ENCODE data around the gene UBA6. TPM values are rescaled to one million over a fixed set of nuclear protein-coding genes. Genes with fewer than 3 reads are reported as not detected.

The UBA6 gene
- polyA plus RNA-seq, 2 of the 4 experiments (the other 2 are of a cell fraction) = 33.9 to 84.6 TPM

- no peak overlapping the region for H3K27ac ChIP-seq
- ChIA-PET CTCF (no interaction called here), POLR2A (no interaction called here)
- no peak overlapping the region for H3K4me2 ChIP-seq
- no peaks in the 10 kb centered on the region for H3K9me3 ChIP-seq
- DNase-seq (ENCODE audit: low read depth in 1 of 2, low spot score in 1 of 2) = no peak
- WGBS (ENCODE audit: missing lambda C conversion rate) = 74% methylated on average over 3 of the region's 3 CpGs
- TF ChIP-seq RAD21 (conservative IDR thresholded peaks at IDR 0.05 in 1 of 2, IDR thresholded peaks at IDR 0.05 in 1 of 2) (no peak), PHF8 (IDR thresholded peaks at IDR 0.05; ENCODE audit: borderline replicate concordance, low read depth) (no peak), CHD2 (IDR thresholded peaks at IDR 0.05; ENCODE audit: low read length, partially characterized antibody) (no peak), HOXB5 (CRISPR knock-in tag; IDR thresholded peaks at IDR 0.05) (no peak), HES2 (IDR thresholded peaks at IDR 0.05) (no peak), PBX3 (IDR thresholded peaks at IDR 0.05) (no peak), CBX2 (IDR thresholded peaks at IDR 0.05; ENCODE audit: borderline replicate concordance, low read depth) (no peak), HOXB13 (CRISPR knock-in tag; IDR thresholded peaks at IDR 0.05; ENCODE audit: low read depth) (no peak), HDAC2 (IDR thresholded peaks at IDR 0.05) (no peak), TFCP2L1 (CRISPR knock-in tag; IDR thresholded peaks at IDR 0.05) (no peak), POLR2AphosphoS2 (conservative IDR thresholded peaks at IDR 0.05; ENCODE audit: low read length) (no peak), KDM5A (IDR thresholded peaks at IDR 0.05) (no peak), RCOR1 (IDR thresholded peaks at IDR 0.05; ENCODE audit: low read depth, low read length) (no peak), CTCF (IDR thresholded peaks at IDR 0.05) (no peak), ZC3H11A (IDR thresholded peaks at IDR 0.05) (no peak), CBX8 (IDR thresholded peaks at IDR 0.05) (no peak), HEYL (CRISPR knock-in tag; IDR thresholded peaks at IDR 0.05) (no peak), FOSB (CRISPR knock-in tag; IDR thresholded peaks at IDR 0.05) (no peak), FOXS1 (CRISPR knock-in tag; IDR thresholded peaks at IDR 0.05) (no peak), JUNB (IDR thresholded peaks at IDR 0.05) (no peak)
- no peak overlapping the region for H3K4me3 ChIP-seq
- ATAC-seq = no peak
- FAIRE-seq = no peak
- H3K4me1 ChIP-seq = no peaks in the 10 kb centered on the region
Measured at GRCh38 chr4:67632492-67632891, 68.5 kb downstream of the UBA6 start.

GRCh38 chr4:67624939-67625338 is 76.0 kb downstream of the UBA6 start:
- ATAC-seq = no peak
- WGBS (ENCODE audit: missing lambda C conversion rate) = 84% methylated on average over 3 of the region's 3 CpGs
- H3K4me2 ChIP-seq = no peak overlapping the region
- FAIRE-seq = no peak
- H3K4me3 ChIP-seq = no peak overlapping the region
- no peaks in the 10 kb centered on the region for H3K9me3 ChIP-seq
- CTCF ChIA-PET = no interaction called here
- POLR2A ChIA-PET = no interaction called here
- no peak for DNase-seq (ENCODE audit: low read depth in 1 of 2, low spot score in 1 of 2)
- H3K27ac ChIP-seq = no peak overlapping the region
- H3K4me1 ChIP-seq = no peaks in the 10 kb centered on the region
- no peak for TF ChIP-seq ZC3H11A (IDR thresholded peaks at IDR 0.05)
- no peak for TF ChIP-seq RNF2 (IDR thresholded peaks at IDR 0.05; ENCODE audit: borderline replicate concordance, low read depth)
- no peak for TF ChIP-seq TP53 (CRISPR knock-in tag; IDR thresholded peaks at IDR 0.05)
- TF ChIP-seq HEYL (CRISPR knock-in tag; IDR thresholded peaks at IDR 0.05) = no peak
- no peak for TF ChIP-seq BHLHE40 (IDR thresholded peaks at IDR 0.05; ENCODE audit: low read depth, low read length)
- no peak for TF ChIP-seq E2F6 (IDR thresholded peaks at IDR 0.05; ENCODE audit: borderline replicate concordance, low read depth)
- TF ChIP-seq FOSL2 (IDR thresholded peaks at IDR 0.05) = no peak
- no peak for TF ChIP-seq FOSL2 (CRISPR knock-in tag; IDR thresholded peaks at IDR 0.05)
- no peak for TF ChIP-seq POLR2AphosphoS2 (conservative IDR thresholded peaks at IDR 0.05; ENCODE audit: low read length)
- no peak for TF ChIP-seq EP300 (IDR thresholded peaks at IDR 0.05)
- no peak for TF ChIP-seq KDM5A (IDR thresholded peaks at IDR 0.05)
- TF ChIP-seq REST (IDR thresholded peaks at IDR 0.05) = no peak
- TF ChIP-seq CEBPB (IDR thresholded peaks at IDR 0.05) = no peak
- no peak for TF ChIP-seq NR3C1 (IDR thresholded peaks at IDR 0.05)
- no peak for TF ChIP-seq ESRRA (IDR thresholded peaks at IDR 0.05; ENCODE audit: borderline replicate concordance, low read length)
- TF ChIP-seq MAFK (IDR thresholded peaks at IDR 0.05; ENCODE audit: partially characterized antibody) = no peak
